T1000 (cell line): ENCODE data around the gene TCOF1.

Experiments used
- DNase-seq: peaks from one replicate; lab custom pipeline; 2025; ENCODE audit warnings: mixed read lengths; lab: John Stamatoyannopoulos, UW

The TCOF1 gene

DNA sequence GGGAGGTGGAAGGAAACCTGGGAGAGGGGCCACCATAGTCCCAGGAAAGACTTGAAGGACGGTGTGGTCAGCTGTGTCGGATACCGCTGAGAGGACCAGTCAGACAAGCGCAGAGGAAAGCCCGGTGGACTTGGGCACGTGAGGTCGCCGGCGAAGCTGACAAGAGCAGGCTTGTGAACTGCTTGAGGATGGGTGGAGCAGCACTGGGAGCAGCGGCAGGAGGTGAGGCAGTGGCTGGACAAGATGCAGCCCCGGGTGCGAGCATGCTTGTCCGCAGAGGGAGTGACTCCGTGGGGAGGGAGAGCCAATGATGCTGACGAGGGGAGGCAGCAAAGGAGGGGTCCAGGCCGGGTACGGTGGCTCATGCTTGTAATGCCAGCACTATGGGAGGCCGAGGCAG lies 73.6 kb downstream of the TCOF1 start:
- DNase-seq, result no peak

DNA sequence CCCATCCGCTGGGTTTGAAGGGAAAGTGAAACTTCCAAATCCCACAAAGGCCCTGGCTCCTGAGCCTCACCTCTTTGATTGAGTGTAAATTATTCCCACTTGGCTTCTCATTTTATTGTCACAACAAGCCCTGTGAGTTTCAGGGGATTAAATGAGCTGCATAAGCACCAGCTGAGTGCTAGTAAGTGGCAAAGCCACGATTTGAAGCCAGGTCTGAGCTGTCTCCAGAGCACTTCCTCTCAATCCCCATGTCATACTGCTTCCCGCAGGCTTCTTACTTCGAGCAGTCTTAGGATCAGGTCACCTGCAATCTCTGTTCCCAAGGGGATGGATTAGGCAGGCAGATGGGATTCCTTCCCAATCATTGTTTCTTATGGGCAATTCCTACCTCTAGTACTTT lies 74.1 kb downstream of the TCOF1 start:
- DNase-seq, result no peak

DNA sequence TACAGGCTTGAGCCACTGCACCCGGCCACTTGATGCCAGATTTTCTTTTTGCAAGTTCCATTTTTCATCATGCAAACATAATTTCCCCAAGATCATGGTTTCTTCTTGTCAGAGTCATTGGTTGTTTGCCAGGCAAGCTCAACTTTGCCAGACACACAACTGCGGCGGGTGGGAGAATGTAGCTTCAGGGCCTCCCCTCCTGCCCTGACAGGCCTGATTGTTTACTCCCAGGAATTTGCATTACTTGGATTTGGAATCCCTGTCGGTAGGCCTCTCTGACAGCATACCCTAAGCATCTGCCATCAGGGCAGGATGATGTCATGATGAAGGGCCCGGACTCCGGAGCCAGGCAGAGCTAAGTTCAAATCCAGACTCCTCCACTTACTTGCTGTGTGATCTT lies 77.0 kb downstream of the TCOF1 start:
- peak; percentile 28 for DNase-seq

DNA sequence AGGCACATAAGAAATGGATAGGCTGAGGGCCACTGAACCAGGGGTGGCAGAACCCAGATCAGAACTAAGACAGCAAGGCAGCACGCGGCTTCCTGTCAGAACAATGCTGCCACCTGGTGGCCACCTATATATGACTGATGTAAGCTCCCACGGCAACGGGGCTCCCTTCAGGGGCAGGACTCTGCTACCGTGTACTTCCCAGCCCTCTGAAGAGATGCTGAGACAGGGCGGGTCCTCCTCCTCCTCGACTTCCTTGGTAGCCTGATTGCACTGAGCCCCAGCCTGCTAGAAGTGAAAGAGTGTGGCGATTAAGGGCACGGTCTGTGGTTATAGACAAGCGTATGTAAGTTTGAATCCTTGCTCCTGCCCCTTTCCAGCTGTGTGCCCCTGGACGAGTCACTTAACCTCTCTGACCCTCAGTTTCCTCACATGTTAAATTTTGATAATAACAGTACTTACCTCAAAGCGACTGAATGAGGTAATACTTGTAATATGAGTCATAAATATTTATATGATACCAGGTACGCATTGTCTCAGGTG lies 78.7 kb downstream of the TCOF1 start:
- peak; percentile 75 for DNase-seq

DNA sequence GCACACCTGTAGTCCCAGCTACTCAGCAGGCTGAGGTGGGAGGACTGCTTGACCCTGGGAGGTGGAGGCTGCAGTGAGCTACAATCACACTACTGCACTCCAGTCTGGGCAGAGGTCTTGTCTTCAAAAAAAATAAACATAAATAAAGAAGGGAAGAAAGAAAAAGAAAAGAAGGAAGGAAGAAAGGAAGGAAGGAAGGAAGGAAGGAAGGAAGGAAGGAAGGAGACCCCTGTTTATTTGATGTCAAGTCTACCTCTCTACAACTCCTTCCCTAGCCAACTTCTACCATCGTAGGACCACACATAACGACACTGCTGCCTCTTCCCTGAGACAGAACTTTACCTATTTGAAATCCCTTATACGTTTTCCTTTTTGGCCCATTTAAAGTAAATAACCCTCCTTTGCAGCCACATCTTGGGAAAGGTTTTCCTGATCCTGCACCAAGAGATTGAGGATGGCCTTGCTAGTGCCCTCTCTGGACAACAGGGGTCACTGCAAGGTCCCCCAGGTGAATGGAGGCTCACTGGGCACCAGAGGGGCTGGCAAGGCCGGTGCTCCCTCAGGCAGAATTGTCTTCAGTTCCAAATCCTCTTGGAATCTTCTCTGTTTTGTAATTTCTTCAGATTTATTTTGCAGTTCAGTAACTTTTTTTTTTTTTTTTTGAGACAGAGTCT lies 81.5 kb downstream of the TCOF1 start:
- no peak for DNase-seq

DNA sequence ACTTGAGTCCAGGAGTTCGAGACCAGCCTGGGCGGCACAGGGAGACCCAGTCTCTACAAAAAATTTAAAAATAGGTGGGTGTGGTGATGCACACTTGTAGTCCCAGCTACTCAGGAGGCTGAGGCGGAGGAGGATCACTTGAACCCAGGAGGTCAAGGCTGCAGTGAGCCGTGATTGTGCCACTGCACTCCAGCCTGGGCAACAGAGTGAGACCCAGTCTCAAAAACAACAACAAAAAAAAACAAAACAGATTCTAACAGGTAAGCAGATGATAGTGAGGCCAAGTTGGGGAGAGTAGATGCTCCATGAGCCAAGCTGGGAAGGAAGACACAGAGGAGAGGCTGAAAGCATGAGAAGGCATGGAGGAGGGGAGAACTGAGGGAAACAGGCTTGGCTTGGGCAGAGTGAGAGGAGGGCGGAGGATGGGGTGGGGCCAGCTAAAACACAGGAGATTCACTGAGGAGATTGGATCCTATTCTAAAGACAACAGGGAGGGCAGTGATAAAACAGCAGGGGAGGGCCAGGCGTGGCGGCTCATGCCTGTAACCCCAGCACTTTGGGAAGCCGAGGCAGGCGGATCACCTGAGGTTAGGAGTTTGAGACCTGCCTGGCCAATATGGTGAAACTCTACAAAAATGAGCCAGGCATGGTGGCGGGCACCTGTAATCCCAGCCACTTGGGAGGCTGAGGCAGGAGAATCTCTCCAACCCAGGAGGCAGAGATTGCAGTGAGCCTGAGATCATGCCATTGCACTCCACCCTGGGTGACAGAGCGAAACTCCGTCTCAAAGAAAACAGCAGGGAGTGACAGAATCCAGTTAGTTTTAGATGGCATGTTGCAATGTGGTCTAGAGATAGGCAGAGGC lies 83.7 kb downstream of the TCOF1 start:
- DNase-seq, result no peak

DNA sequence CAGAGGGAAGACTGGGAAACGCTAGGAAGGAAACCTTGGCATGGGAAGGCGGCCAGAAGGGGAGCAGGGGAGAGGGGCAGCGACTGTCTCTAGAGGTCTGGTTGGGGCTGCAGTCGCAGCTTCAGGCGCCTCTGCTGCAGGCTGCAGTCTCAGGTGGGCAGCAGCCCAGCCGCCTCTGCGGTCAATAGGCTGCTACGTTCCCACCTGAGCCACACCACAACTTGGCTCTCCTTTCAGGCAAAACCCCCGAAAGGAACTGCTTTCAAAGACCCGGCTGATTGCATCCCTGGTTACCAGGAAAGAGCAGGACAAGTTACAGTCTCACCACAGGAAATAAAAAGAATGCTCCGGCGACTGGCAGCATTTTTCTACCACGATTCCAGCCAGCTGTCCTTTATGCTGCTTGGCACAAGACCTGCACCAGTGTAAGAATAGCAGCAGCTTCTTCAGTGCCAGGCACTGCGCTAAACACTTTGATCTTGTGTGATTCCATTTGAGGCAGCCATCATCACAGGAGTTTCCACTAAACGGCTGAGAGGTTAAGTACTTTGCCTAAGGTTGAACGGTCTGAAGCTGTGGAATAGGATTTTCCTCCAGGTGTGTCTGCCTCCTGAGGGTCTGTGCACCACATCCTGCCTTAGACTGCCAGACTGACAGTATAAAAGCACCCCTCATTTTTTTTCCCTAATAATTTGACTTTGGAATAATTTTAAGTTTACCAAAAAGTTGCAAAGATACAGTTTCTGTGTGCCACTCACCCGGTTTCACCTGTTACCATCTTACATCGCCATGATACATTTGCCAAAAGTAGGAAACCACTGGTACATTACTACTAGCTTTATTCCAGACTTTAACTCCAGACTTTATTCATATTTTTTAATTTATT lies 84.6 kb downstream of the TCOF1 start:
- no peak for DNase-seq

DNA sequence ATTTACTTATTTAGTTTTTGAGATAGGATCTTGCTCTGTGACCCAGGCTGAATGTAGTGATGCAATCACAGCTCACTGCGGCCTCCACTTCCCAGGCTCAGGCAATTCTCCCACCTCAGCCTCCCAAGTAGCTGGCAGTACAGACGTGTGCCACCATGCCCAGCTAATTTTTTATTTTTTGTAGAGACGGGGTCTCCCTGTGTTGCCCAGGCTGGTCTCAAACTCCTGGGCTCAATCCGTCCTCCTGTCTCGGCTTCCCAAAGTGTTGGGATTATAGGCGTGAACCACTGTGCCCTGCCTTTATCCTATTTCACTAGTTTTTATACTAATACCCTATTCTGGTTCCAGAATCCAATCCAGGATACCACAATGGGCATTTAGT lies 85.2 kb downstream of the TCOF1 start:
- no peak for DNase-seq

DNA sequence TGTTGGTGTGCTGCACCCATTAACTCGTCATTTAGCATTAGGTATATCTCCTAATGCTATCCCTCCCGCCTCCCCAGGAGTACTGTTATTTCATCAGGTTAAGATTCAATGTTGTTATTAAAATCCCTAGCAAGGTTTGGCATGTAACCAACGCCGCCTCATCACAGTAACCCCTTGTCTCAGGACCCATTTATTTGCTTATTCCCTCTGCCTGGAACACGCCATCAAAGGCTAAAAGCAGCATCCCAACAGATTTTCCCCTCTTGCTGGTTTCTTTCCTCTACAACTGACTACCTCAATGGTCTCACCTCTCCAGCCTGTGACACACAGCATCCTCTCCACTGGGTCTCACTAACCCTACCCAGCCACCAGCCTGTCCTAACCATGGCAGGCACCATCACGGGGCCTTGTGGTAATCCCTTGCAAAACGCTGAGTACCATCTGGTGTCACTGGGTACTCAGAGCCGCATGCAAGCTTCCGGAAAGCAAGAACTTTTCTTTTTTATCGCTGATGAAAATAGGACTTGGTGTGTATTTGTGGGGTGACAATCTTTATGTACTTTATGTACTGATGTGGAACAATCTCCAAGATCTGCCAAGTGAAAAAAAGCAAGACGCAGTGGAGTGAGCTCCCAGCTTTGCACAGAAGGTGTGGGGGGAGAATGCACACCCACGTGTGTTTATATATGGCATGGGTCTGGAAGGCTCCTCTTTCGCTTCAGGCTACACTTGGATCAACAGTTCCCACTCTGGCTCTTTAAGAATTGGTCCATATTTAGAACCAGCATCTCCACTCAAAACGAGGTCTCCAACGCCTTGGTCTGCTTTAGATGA lies 86.0 kb downstream of the TCOF1 start:
- no peak for DNase-seq

DNA sequence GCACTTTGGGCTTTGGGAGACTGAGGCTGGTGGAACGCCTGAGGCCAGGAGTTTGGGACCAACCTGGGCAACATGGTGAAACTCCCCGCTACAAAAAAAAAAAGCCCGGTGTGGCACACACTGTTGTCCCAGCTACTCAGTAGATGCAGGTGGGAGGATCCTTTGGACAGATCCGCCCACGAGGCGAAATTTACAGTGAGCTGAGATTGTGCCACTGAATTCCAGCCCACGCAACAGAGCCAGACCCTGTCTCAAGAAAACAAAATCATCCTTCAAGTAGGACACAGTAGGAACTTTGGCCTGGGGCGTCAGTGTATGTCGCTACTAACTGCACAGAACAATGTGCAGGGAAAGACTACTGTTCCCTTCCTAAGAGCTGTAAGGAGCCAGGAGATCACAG lies 87.3 kb downstream of the TCOF1 start:
- DNase-seq, result no peak

DNA sequence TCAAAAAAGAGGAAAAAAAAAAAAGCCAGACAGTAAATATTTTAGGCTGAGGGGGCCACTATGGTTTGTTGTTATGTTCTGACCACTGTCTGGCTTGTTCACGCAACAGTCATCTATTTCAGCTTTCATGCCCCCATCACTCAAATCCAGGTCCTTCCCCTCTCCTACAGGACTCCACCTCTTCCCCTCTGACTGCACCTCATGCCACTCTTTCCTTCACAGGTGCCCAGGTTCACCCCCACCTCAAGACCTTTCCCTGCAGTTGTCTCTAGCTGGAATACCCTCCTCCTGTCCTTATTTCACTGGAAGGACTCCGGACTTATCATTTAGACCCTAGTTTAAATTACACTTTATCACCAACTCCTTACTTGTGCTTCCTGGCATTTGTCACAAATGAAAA lies 88.6 kb downstream of the TCOF1 start:
- no peak for DNase-seq

DNA sequence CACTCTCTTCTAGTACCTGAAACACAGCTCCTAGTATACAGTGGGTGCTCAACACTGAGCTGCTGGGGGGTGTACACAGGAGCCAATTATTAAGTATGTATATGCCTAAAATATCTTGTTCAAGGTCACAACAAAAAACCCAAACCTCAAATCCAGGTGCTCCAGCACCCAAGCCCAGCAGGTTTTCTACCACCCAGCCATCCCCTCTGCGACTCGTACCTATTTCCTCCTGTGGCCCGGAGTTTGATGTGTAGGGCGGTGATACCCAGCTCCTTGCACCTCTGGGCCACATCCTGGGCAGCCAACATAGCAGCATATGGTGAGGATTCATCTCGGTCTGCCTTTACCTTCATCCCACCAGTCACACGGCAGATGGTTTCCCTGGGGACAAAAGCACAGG lies 89.1 kb downstream of the TCOF1 start:
- DNase-seq, result no peak

DNA sequence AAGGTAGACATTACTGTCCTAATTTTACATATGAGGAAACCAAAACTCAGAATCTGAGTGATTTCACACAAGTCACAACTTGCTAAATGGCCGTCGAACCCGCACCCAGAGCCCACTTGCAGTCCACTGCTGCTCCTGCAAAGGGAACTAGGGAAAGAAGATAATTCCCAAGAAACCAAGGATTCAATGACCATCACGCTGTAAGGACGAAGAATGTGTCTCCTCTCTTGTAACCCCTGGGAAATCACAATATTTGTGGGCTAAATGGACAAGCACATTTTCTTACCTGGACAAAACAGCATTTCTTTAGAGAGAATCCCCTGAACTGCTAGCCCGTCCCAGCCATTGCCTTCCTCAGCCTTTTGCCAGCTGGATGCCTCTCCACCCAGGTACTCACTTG lies 89.7 kb downstream of the TCOF1 start:
- DNase-seq, result no peak

DNA sequence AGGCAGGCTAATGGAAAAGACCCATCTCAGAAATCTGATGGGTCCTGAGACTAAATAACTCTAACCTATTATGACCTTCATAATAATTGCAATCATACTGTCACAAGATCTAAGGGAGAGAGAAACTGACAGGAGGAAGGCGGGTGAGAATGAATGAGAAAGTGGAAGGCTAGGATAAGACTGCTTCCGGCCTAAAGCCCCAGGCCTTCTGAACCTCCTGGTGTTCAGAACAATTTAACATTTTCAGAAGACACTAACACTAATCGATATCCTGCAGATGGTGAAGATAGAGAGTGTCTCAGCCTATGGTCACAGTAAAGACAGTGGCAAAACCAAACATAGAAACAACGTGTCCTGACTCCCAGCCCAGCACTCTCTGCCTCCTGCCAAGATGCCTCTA lies 90.8 kb downstream of the TCOF1 start:
- no peak for DNase-seq

DNA sequence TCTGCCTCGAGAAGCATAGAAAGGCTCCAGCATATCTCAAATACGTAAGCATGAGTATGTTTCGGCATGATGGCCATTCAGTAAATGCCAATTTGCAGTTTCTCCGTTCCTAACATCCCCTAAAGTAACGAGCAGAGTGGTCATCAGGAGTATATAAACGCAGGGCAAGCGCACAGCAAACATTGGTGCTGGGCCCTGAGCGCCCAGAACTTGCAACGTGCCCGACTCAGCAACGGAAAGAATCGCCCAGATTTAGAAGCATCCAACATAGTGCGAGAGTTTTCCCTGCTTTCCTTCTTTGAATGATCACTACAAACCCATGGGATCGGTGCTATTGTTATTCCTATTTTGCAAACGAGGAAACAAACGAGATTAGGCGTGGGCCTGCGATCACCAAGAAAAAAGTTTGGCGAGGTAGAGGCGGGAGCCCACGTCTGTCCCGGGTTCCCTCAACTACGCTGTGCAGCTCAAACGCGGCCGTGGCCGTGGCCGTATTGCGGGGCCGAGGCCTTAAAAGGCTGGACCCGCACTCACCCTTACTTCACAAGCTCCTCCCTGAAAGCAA lies 91.5 kb downstream of the TCOF1 start:
- DNase-seq, result no peak
